ENCODE measurements around the gene PTGES.

GRCh38 chr9:129722913-129723312, 29.9 kb downstream of the PTGES start:
- no peak for TF ChIP-seq CTCF (IDR thresholded peaks at IDR 0.05)
- no peak for TF ChIP-seq POLR2A (IDR thresholded peaks at IDR 0.05)

Measured in tibial nerve (tissue), 3 donors.